ENCODE data around the gene CHMP2B.

CHMP2B gene

GRCh38 chr3:87206070-87206469 is 21.0 kb upstream of the CHMP2B start:
- H3K36me3 ChIP-seq (ENCODE audit: control insufficient read depth in 2 of 2, insufficient read depth in 1 of 2, low read length in 2 of 2) = no peaks in the 10 kb centered on the region
- POLR2A ChIA-PET = no interaction called here
- no peak overlapping the region for H3K4me3 ChIP-seq (ENCODE audit: low read depth, low read length)
- no peaks in the 10 kb centered on the region for H3K9me3 ChIP-seq (ENCODE audit: control insufficient read depth, insufficient read depth, low read depth, low read length)
- H3K4me1 ChIP-seq (ENCODE audit: control insufficient read depth, insufficient read depth, low read length) = no peaks in the 10 kb centered on the region
- TF ChIP-seq ZNF416 (tag by site-specific recombination; IDR thresholded peaks at IDR 0.05) = no peak
- TF ChIP-seq ZBTB21 (tag by site-specific recombination; IDR thresholded peaks at IDR 0.05) = no peak
- TF ChIP-seq MYNN (tag by site-specific recombination; IDR thresholded peaks at IDR 0.05; ENCODE audit: borderline replicate concordance) = no peak
- no peak for TF ChIP-seq ZNF133 (tag by site-specific recombination; IDR thresholded peaks at IDR 0.05)
- no peak for TF ChIP-seq YY2 (tag by site-specific recombination; IDR thresholded peaks at IDR 0.05)
- TF ChIP-seq ZNF473 (tag by site-specific recombination; IDR thresholded peaks at IDR 0.05) = no peak
- no peak for TF ChIP-seq ZNF629 (tag by site-specific recombination; IDR thresholded peaks at IDR 0.05)
- no peak for TF ChIP-seq ZNF19 (tag by site-specific recombination; IDR thresholded peaks at IDR 0.05; ENCODE audit: low read depth)
- no peak for TF ChIP-seq ZNF510 (tag by site-specific recombination; IDR thresholded peaks at IDR 0.05; ENCODE audit: insufficient replicate concordance)
- no peak for TF ChIP-seq ZNF140 (tag by site-specific recombination; IDR thresholded peaks at IDR 0.05)
- CTCF ChIA-PET = interaction anchor here (0.8 kb wide), 1 partner anchor 53 kb away, joined by 3 read pairs; no protein-coding TSS in a partner anchor
- H3K27ac ChIP-seq (ENCODE audit: extremely low read depth, low read depth, low read length) = no peak overlapping the region

GRCh38 chr3:87206635-87207034 is 20.5 kb upstream of the CHMP2B start:
- no peak for TF ChIP-seq ZNF488 (tag by site-specific recombination; IDR thresholded peaks at IDR 0.05)
- POLR2A ChIA-PET = no interaction called here
- Histone ChIP-seq H3K27ac (ENCODE audit: extremely low read depth, low read depth, low read length) (no peak overlapping the region), H3K36me3 (ENCODE audit: control insufficient read depth in 2 of 2, insufficient read depth in 1 of 2, low read length in 2 of 2) (no peaks in the 10 kb centered on the region), H3K4me3 (ENCODE audit: low read depth, low read length) (no peak overlapping the region), H3K4me1 (ENCODE audit: control insufficient read depth, insufficient read depth, low read length) (no peaks in the 10 kb centered on the region), H3K9me3 (ENCODE audit: control insufficient read depth, insufficient read depth, low read depth, low read length) (no peaks in the 10 kb centered on the region)
- CTCF ChIA-PET = interaction anchor here (0.8 kb wide), 1 partner anchor 52 kb away, joined by 3 read pairs; no protein-coding TSS in a partner anchor

- POLR2A ChIA-PET = no interaction called here
Measured at GRCh38 chr3:87207460-87207859, 19.6 kb upstream of the CHMP2B start.

More at GRCh38 chr3:87207460-87207859, 19.6 kb upstream of the CHMP2B start:
- no peak overlapping the region for H3K4me3 ChIP-seq (ENCODE audit: low read depth, low read length)
- no peaks in the 10 kb centered on the region for H3K36me3 ChIP-seq (ENCODE audit: control insufficient read depth in 2 of 2, insufficient read depth in 1 of 2, low read length in 2 of 2)
- no peaks in the 10 kb centered on the region for H3K4me1 ChIP-seq (ENCODE audit: control insufficient read depth, insufficient read depth, low read length)
- TF ChIP-seq ZSCAN23 (tag by site-specific recombination; IDR thresholded peaks at IDR 0.05) (no peak), ZBTB26 (tag by site-specific recombination; optimal IDR thresholded peaks at IDR 0.05) (no peak), TSHZ1 (tag by site-specific recombination; IDR thresholded peaks at IDR 0.05; ENCODE audit: borderline replicate concordance) (no peak), ZNF416 (tag by site-specific recombination; IDR thresholded peaks at IDR 0.05) (no peak), ZNF423 (tag by site-specific recombination; IDR thresholded peaks at IDR 0.05) (no peak), ZNF174 (tag by site-specific recombination; IDR thresholded peaks at IDR 0.05) (no peak), ZSCAN4 (tag by site-specific recombination; IDR thresholded peaks at IDR 0.05) (no peak), HOXC10 (CRISPR knock-in tag; IDR thresholded peaks at IDR 0.05) (no peak), PRDM1 (tag by site-specific recombination; IDR thresholded peaks at IDR 0.05) (no peak), ZBTB17 (tag by site-specific recombination; IDR thresholded peaks at IDR 0.05) (no peak), AEBP2 (tag by site-specific recombination; IDR thresholded peaks at IDR 0.05; ENCODE audit: borderline replicate concordance) (no peak), ZNF776 (tag by site-specific recombination; IDR thresholded peaks at IDR 0.05; ENCODE audit: borderline replicate concordance) (no peak)
- no peaks in the 10 kb centered on the region for H3K9me3 ChIP-seq (ENCODE audit: control insufficient read depth, insufficient read depth, low read depth, low read length)
- H3K27ac ChIP-seq (ENCODE audit: extremely low read depth, low read depth, low read length) = no peak overlapping the region
- CTCF ChIA-PET = interaction anchor here (0.6 kb wide), 1 partner anchor 298 kb away, joined by 3 read pairs; no protein-coding TSS in a partner anchor
